ENCODE measurements around the gene KDM8.

DNA sequence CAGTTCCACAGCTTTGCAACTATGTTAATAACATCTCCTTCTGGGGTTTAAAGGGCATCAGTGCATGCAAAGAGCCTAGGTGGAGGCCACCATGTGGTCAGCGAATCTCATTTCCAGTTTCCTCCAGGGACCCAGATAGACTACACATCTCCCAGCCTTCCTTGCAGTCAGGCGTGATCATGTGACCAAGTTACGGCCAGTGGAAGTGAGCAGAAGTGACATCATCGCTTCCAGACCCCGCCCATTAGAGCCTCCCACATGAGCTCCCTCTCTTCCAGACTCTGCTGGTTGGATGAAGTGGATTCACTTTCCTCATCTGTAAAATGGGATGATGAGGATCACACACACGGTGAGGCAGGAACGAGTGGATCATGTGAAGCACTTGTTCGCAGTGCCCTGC, 27.4 kb upstream of the KDM8 start:
- TF ChIP-seq POLR2A (IDR thresholded peaks at IDR 0.05; ENCODE audit: low read length) = no peak
- no peak for TF ChIP-seq GATA1 (IDR thresholded peaks at IDR 0.05; ENCODE audit: low read depth, low read length)

All from erythroblast (primary cell).